Astrocyte (in vitro differentiated cells and primary cell): ENCODE results near the gene HSF5. TPM values are rescaled to one million over a fixed set of nuclear protein-coding genes. Genes with fewer than 3 reads are reported as not detected.

Source experiments
- DNase-seq: peaks from one replicate; pipeline ENCODE4 v3.0.0-alpha.2; 2010; ENCODE audit warnings: low read depth
- FAIRE-seq: peaks from 2 replicates; lab custom pipeline; 2011; peaks lifted over from hg19 to GRCh38; lab: Jason Lieb, UNC
- H2AFZ ChIP-seq: 2 replicates; pipeline ENCODE4 v1.6.0; 2012; ENCODE audit warnings: low read depth, low read length, inconsistent platforms
- H3K27ac ChIP-seq: 2 replicates; pipeline ENCODE4 v1.5.1; 2011; ENCODE audit warnings: low read depth, low read length, inconsistent platforms
- H3K27me3 ChIP-seq: 2 replicates; pipeline ENCODE4 v1.6.0; 2011; ENCODE audit warnings: low read length, inconsistent platforms; ENCODE audit not compliant: insufficient read depth
- H3K36me3 ChIP-seq: 2 replicates; pipeline ENCODE4 v1.5.1; 2011; ENCODE audit warnings: low read length, inconsistent platforms; ENCODE audit not compliant: insufficient read depth
- H3K4me1 ChIP-seq: 2 replicates; pipeline ENCODE4 v1.5.1; 2011; ENCODE audit warnings: low read length, inconsistent platforms; ENCODE audit not compliant: insufficient read depth
- H3K4me2 ChIP-seq: 2 replicates; pipeline ENCODE4 v1.6.0; 2012; ENCODE audit warnings: low read length, inconsistent platforms
- H3K4me3 ChIP-seq: 2 replicates; pipeline ENCODE4 v1.5.1; 2011; ENCODE audit warnings: low read depth, mild to moderate bottlenecking, low read length, inconsistent platforms; ENCODE audit not compliant: insufficient read depth
- H3K79me2 ChIP-seq: 2 replicates; pipeline ENCODE4 v1.6.0; 2012; ENCODE audit warnings: mild to moderate bottlenecking, low read length, inconsistent platforms; ENCODE audit not compliant: insufficient read depth
- H3K9ac ChIP-seq: 2 replicates; pipeline ENCODE4 v1.6.0; 2012; ENCODE audit warnings: mild to moderate bottlenecking, low read length, inconsistent platforms
- H3K9me3 ChIP-seq: 2 replicates; pipeline ENCODE4 v1.5.1; 2012; ENCODE audit warnings: low read depth, mild to moderate bottlenecking, low read length, inconsistent platforms; ENCODE audit not compliant: insufficient read depth
- H4K20me1 ChIP-seq: 2 replicates; pipeline ENCODE4 v1.6.0; 2012; ENCODE audit warnings: low read length, inconsistent platforms; ENCODE audit not compliant: insufficient read depth
- H3K27ac Mint-ChIP-seq: one replicate; pipeline ENCODE4 v1.8.0; 2021; ENCODE audit warnings: mild to moderate bottlenecking, mixed read lengths; ENCODE audit not compliant: unreplicated experiment
- H3K27me3 Mint-ChIP-seq: one replicate; pipeline ENCODE4 v1.8.0; 2021; ENCODE audit warnings: low read depth, mixed read lengths; ENCODE audit not compliant: unreplicated experiment
- H3K36me3 Mint-ChIP-seq: one replicate; pipeline ENCODE4 v1.8.0; 2021; ENCODE audit warnings: low read depth, mixed read lengths; ENCODE audit not compliant: unreplicated experiment
- H3K4me1 Mint-ChIP-seq: one replicate; pipeline ENCODE4 v1.8.0; 2021; ENCODE audit warnings: low read depth, mixed read lengths; ENCODE audit not compliant: unreplicated experiment
- H3K4me3 Mint-ChIP-seq: one replicate; pipeline ENCODE4 v1.8.0; 2021; ENCODE audit warnings: mild to moderate bottlenecking, moderate library complexity, mixed read lengths; ENCODE audit not compliant: unreplicated experiment
- H3K9me3 Mint-ChIP-seq: one replicate; pipeline ENCODE4 v1.8.0; 2021; ENCODE audit warnings: mild to moderate bottlenecking, mixed read lengths; ENCODE audit not compliant: unreplicated experiment
- EZH2 ChIP-seq: IDR thresholded peaks from 2 replicates; pipeline ENCODE4 v1.6.1; 2012; ENCODE audit warnings: mild to moderate bottlenecking, low read length, inconsistent platforms; ENCODE audit not compliant: insufficient read depth
- total RNA-seq: library from RNA; stranded (reverse); gene quantifications from 2 replicates; pipeline ENCODE4 v1.2.1, GENCODE V29; 2021
- TF ChIP-seq, protein P1 (sequence below): IDR thresholded peaks from 2 replicates; pipeline ENCODE4 v1.5.1; 2011; ENCODE audit warnings: low read depth, mild to moderate bottlenecking, inconsistent platforms, low read length, moderate library complexity; ENCODE audit not compliant: insufficient read depth

Gene HSF5
- total RNA-seq, 1 donor from 2014 or later, result not detected

- DNase-seq (no peak), FAIRE-seq (no peak)
- Histone ChIP-seq H3K27me3 (peaks cover 19% of the 10 kb centered on the region), H2AFZ (no peak overlapping the region), H3K4me1 (peaks cover 21% of the 10 kb centered on the region), H3K9me3 (no peaks in the 10 kb centered on the region), H3K4me3 (no peak overlapping the region), H3K36me3 (no peaks in the 10 kb centered on the region), H3K9ac (no peak overlapping the region), H3K27ac (no peak overlapping the region), H3K4me2 (no peak overlapping the region), H4K20me1 (no peaks in the 10 kb centered on the region), H3K79me2 (no peaks in the 10 kb centered on the region)
- Mint-ChIP-seq H3K4me3 (peak overlapping the region; percentile 21), H3K4me1 (peaks cover 21% of the 10 kb centered on the region), H3K27me3 (peaks cover 39% of the 10 kb centered on the region), H3K27ac (no peak overlapping the region), H3K9me3 (no peaks in the 10 kb centered on the region), H3K36me3 (no peaks in the 10 kb centered on the region)
- no peak for TF ChIP-seq EZH2
- TF ChIP-seq, protein P1, sequence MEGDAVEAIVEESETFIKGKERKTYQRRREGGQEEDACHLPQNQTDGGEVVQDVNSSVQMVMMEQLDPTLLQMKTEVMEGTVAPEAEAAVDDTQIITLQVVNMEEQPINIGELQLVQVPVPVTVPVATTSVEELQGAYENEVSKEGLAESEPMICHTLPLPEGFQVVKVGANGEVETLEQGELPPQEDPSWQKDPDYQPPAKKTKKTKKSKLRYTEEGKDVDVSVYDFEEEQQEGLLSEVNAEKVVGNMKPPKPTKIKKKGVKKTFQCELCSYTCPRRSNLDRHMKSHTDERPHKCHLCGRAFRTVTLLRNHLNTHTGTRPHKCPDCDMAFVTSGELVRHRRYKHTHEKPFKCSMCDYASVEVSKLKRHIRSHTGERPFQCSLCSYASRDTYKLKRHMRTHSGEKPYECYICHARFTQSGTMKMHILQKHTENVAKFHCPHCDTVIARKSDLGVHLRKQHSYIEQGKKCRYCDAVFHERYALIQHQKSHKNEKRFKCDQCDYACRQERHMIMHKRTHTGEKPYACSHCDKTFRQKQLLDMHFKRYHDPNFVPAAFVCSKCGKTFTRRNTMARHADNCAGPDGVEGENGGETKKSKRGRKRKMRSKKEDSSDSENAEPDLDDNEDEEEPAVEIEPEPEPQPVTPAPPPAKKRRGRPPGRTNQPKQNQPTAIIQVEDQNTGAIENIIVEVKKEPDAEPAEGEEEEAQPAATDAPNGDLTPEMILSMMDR, result no peak
Observed at GRCh38 chr17:58533616-58534188, 45.5 kb upstream of the HSF5 start.

DNA sequence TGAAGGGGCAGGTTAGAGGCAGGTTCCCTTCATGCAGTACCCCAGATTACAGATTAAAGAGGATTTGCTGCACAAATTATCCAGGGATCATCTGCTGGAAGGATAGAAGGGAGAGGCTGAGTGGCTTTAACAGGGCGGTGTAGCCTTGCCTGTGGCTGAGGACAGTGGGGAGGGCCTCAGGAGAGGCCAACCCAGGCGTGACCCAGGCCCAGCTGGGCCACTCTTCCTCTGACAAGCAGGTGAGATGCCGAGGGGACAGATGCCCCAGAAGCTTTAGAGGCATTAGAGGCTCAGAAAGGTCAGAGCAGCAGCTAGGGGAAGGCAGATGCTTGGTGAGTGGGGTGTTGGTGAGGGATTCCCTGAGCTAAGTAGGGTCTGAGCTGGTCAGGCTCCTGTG is 44.3 kb upstream of the HSF5 start:
- Mint-ChIP-seq H3K27ac (no peak overlapping the region), H3K4me3 (peak overlapping the region; percentile 73), H3K4me1 (peaks cover 27% of the 10 kb centered on the region), H3K27me3 (peaks cover 38% of the 10 kb centered on the region), H3K36me3 (no peaks in the 10 kb centered on the region), H3K9me3 (no peaks in the 10 kb centered on the region)
- peak overlapping the region; percentile 52 for H3K4me3 ChIP-seq
- FAIRE-seq (no peak), DNase-seq (no peak)
- TF ChIP-seq EZH2, result no peak
- H2AFZ ChIP-seq, result peak overlapping the region; percentile 59
- no peaks in the 10 kb centered on the region for H4K20me1 ChIP-seq
- no peaks in the 10 kb centered on the region for H3K9me3 ChIP-seq
- no peak overlapping the region for H3K27ac ChIP-seq
- peaks cover 32% of the 10 kb centered on the region for H3K4me1 ChIP-seq
- peak overlapping the region; percentile 87 for H3K4me2 ChIP-seq
- no peaks in the 10 kb centered on the region for H3K79me2 ChIP-seq
- H3K27me3 ChIP-seq, result peaks cover 12% of the 10 kb centered on the region
- no peaks in the 10 kb centered on the region for H3K36me3 ChIP-seq
- H3K9ac ChIP-seq, result peak overlapping the region; percentile 51

GRCh38 chr17:58531661-58532554 is 43.7 kb upstream of the HSF5 start:
- peak overlapping the region; percentile 71 for H2AFZ ChIP-seq
- Mint-ChIP-seq H3K4me1 (peaks cover 33% of the 10 kb centered on the region), H3K36me3 (no peaks in the 10 kb centered on the region), H3K9me3 (no peaks in the 10 kb centered on the region), H3K4me3 (peak overlapping the region; percentile 73), H3K27me3 (peaks cover 38% of the 10 kb centered on the region), H3K27ac (no peak overlapping the region)
- H3K4me3 ChIP-seq, result peak overlapping the region; percentile 52
- FAIRE-seq (no peak), DNase-seq (peak; percentile 23)
- peaks cover 12% of the 10 kb centered on the region for H3K27me3 ChIP-seq
- peak; percentile 43 for TF ChIP-seq EZH2
- TF ChIP-seq, protein P1, result no peak
- peak overlapping the region; percentile 51 for H3K9ac ChIP-seq
- H3K27ac ChIP-seq, result no peak overlapping the region
- peaks cover 36% of the 10 kb centered on the region for H3K4me1 ChIP-seq
- H3K9me3 ChIP-seq, result no peaks in the 10 kb centered on the region
- H3K4me2 ChIP-seq, result peak overlapping the region; percentile 87
- H3K36me3 ChIP-seq, result no peaks in the 10 kb centered on the region
- no peaks in the 10 kb centered on the region for H4K20me1 ChIP-seq
- H3K79me2 ChIP-seq, result no peaks in the 10 kb centered on the region
